H1 (cell line): Measurements from ENCODE around the gene ITGB2. TPM values are rescaled to one million over a fixed set of nuclear protein-coding genes. Genes with fewer than 3 reads are reported as not detected.
"Not testable (repeated sequence)": the region's sequence is repeated elsewhere in the genome, so short reads cannot be mapped to it uniquely, and the experiment has no call there.

ENCODE experiments used
- CTCF ChIA-PET: fragments of 300-600 bp; sonication (Branson Sonifier 250); formaldehyde crosslinking; loops from one replicate; lab custom pipeline; 2021; ENCODE audit not compliant: partially characterized antibody; lab: Charles Lee
- POLR2A ChIA-PET: fragments of 300-600 bp; sonication (Branson Sonifier 250); formaldehyde crosslinking; loops from one replicate; lab custom pipeline; 2021; ENCODE audit warnings: inconsistent platforms; ENCODE audit not compliant: partially characterized antibody; lab: Charles Lee
- DNase-seq, 2 experiments: peaks; one replicate each; pipeline versions ENCODE4 v3.0.0 to v3.0.0-alpha.2; 2010 to 2022; ENCODE audit warnings: low spot score in 2 of 2, low read depth in 1 of 2, mixed read lengths in 1 of 2
- FAIRE-seq: peaks from 2 replicates; lab custom pipeline; 2011; peaks lifted over from hg19 to GRCh38; lab: Jason Lieb, UNC
- H2AFZ ChIP-seq: 2 replicates; pipeline ENCODE4 v1.8.1; 2012; ENCODE audit warnings: low read length, inconsistent platforms
- H2AK5ac ChIP-seq: 2 replicates; pipeline ENCODE4 v1.6.1; 2013; ENCODE audit warnings: low read depth, low read length
- H2BK120ac ChIP-seq: replicated peaks from 2 replicates; pipeline ENCODE3; 2013; ENCODE audit warnings: low read depth, low read length, inconsistent platforms
- H2BK12ac ChIP-seq: 2 replicates; pipeline ENCODE4 v1.6.1; 2013; ENCODE audit warnings: low read depth, low read length
- H2BK15ac ChIP-seq: 2 replicates; pipeline ENCODE4 v1.6.1; 2013; ENCODE audit warnings: low read length
- H2BK20ac ChIP-seq: 2 replicates; pipeline ENCODE4 v1.6.1; 2013; ENCODE audit warnings: low read length
- H2BK5ac ChIP-seq: 2 replicates; pipeline ENCODE4 v1.6.1; 2013; ENCODE audit warnings: low read depth, low read length
- H3K14ac ChIP-seq: 2 replicates; pipeline ENCODE4 v1.6.1; 2013; ENCODE audit warnings: inconsistent platforms; ENCODE audit not compliant: insufficient read length
- H3K18ac ChIP-seq: 2 replicates; pipeline ENCODE4 v1.6.1; 2013; ENCODE audit warnings: low read length; ENCODE audit errors: extremely low read depth
- H3K23ac ChIP-seq: 2 replicates; pipeline ENCODE4 v1.6.1; 2013; ENCODE audit warnings: inconsistent platforms; ENCODE audit not compliant: insufficient read length
- H3K23me2 ChIP-seq: 2 replicates; pipeline ENCODE4 v1.6.1; 2013; ENCODE audit warnings: low read depth, low read length
- H3K27ac ChIP-seq: 2 replicates; pipeline ENCODE4 v1.6.1; 2011; ENCODE audit warnings: low read depth, low read length, inconsistent platforms
- H3K27me3 ChIP-seq, 4 experiments: replicated peaks in 1 of 4; 1 replicate in 1 of 4; 2 replicates in 3 of 4; pipeline versions ENCODE4 v1.6.1 to v1.8.1; 2011 to 2013; ENCODE audit warnings: low read length in 3 of 4, mild to moderate bottlenecking in 3 of 4, inconsistent platforms in 2 of 4, mixed read lengths in 2 of 4, moderate library complexity in 1 of 4; ENCODE audit not compliant: control insufficient read depth in 3 of 4, insufficient read depth in 3 of 4; ENCODE audit errors: extremely low read depth in 1 of 4
- H3K36me3 ChIP-seq, 4 experiments: 2 replicates each; pipeline versions ENCODE4 v1.6.1 to v1.8.1; 2011 to 2013; ENCODE audit warnings: mild to moderate bottlenecking in 4 of 4, low read length in 3 of 4, moderate library complexity in 2 of 4, control low read depth in 1 of 4, inconsistent platforms in 1 of 4; ENCODE audit not compliant: insufficient read depth in 4 of 4, control insufficient read depth in 2 of 4
- H3K4ac ChIP-seq: replicated peaks from 2 replicates; pipeline ENCODE3; 2013; ENCODE audit warnings: low read length, low read depth, mixed read lengths, inconsistent platforms; ENCODE audit not compliant: insufficient read length
- H3K4me1 ChIP-seq, 4 experiments: replicated peaks in 1 of 4; 1 replicate in 1 of 4; 2 replicates in 3 of 4; pipeline versions ENCODE4 v1.6.1 to v1.8.1; 2011 to 2013; ENCODE audit warnings: low read length in 3 of 4, inconsistent platforms in 2 of 4, mixed read lengths in 1 of 4; ENCODE audit not compliant: insufficient read depth in 4 of 4, control insufficient read depth in 3 of 4
- H3K4me2 ChIP-seq, 2 experiments: 2 replicates each; pipeline versions ENCODE4 v1.6.1 to v1.8.1; 2011 to 2013; ENCODE audit warnings: low read depth in 2 of 2, low read length in 2 of 2, control low read depth in 1 of 2, inconsistent platforms in 1 of 2, mild to moderate bottlenecking in 1 of 2; ENCODE audit not compliant: insufficient read depth in 1 of 2
- H3K4me3 ChIP-seq, 4 experiments: fragments of 200-600, 300-600 bp in 1 of 4; sonication (generic), shearing (Covaris generic), sonication (Bioruptor Twin) in 1 of 4; 2 replicates each; pipeline versions ENCODE4 v1.5.1 to v1.8.1; 2011 to 2016; ENCODE audit warnings: low read length in 4 of 4, low read depth in 3 of 4, control low read depth in 2 of 4, inconsistent platforms in 2 of 4, mild to moderate bottlenecking in 2 of 4, mixed read lengths in 1 of 4, moderate library complexity in 1 of 4; ENCODE audit not compliant: insufficient read depth in 2 of 4; ENCODE audit errors: extremely low read depth in 1 of 4
- H3K56ac ChIP-seq: replicated peaks from 2 replicates; pipeline ENCODE3; 2013; ENCODE audit warnings: low read depth, mild to moderate bottlenecking, mixed read lengths, low read length, inconsistent platforms; ENCODE audit not compliant: insufficient read length
- H3K79me1 ChIP-seq: 2 replicates; pipeline ENCODE4 v1.6.1; 2013; ENCODE audit warnings: low read depth, low read length, control low read depth
- H3K79me2 ChIP-seq, 2 experiments: 2 replicates each; pipeline versions ENCODE4 v1.6.1 to v1.8.1; 2012 to 2013; ENCODE audit warnings: low read length in 2 of 2, mild to moderate bottlenecking in 2 of 2, inconsistent platforms in 1 of 2; ENCODE audit not compliant: insufficient read depth in 2 of 2, control insufficient read depth in 1 of 2
- H3K9ac ChIP-seq, 4 experiments: replicated peaks in 1 of 4; 1 replicate in 1 of 4; 2 replicates in 3 of 4; pipeline versions ENCODE4 v1.6.1 to v1.8.1; 2011 to 2013; ENCODE audit warnings: low read depth in 3 of 4, low read length in 3 of 4, control low read depth in 2 of 4, mild to moderate bottlenecking in 2 of 4, moderate library complexity in 2 of 4, inconsistent platforms in 1 of 4; ENCODE audit errors: extremely low read depth in 1 of 4
- H3K9me3 ChIP-seq, 2 experiments: 2 replicates each; pipeline versions ENCODE4 v1.6.1 to v1.8.1; 2012 to 2013; ENCODE audit warnings: mild to moderate bottlenecking in 2 of 2, moderate library complexity in 2 of 2, control low read depth in 1 of 2, inconsistent platforms in 1 of 2, low read depth in 1 of 2, low read length in 1 of 2, mixed read lengths in 1 of 2; ENCODE audit not compliant: insufficient read depth in 2 of 2
- H4K20me1 ChIP-seq, 2 experiments: replicated peaks in 1 of 2; 2 replicates each; pipeline versions ENCODE3 to v1.8.1; 2011 to 2013; ENCODE audit warnings: inconsistent platforms in 2 of 2, low read length in 2 of 2, mild to moderate bottlenecking in 1 of 2; ENCODE audit not compliant: insufficient read depth in 2 of 2, control insufficient read depth in 1 of 2
- H4K5ac ChIP-seq: 2 replicates; pipeline ENCODE4 v1.6.1; 2013; ENCODE audit warnings: low read length, low read depth, mixed read lengths, inconsistent platforms; ENCODE audit not compliant: insufficient read length
- H4K8ac ChIP-seq: 2 replicates; pipeline ENCODE4 v1.8.0; 2013; ENCODE audit warnings: mild to moderate bottlenecking, moderate library complexity, low read length, inconsistent platforms; ENCODE audit not compliant: insufficient read depth; ENCODE audit errors: extremely low read depth
- H4K91ac ChIP-seq: replicated peaks from 2 replicates; pipeline ENCODE3; 2013; ENCODE audit warnings: low read length, mixed read lengths, inconsistent platforms; ENCODE audit not compliant: insufficient read length
- WGBS, 2 experiments: shearing (Covaris generic) in 1 of 2; methylation state at CpG; one replicate each; pipeline versions ENCODE4 v1.1.6 to v1.1.7; 2013 to 2015; ENCODE audit warnings: low lambda C conversion rate in 2 of 2, mixed read lengths in 2 of 2, inconsistent platforms in 1 of 2, low coverage in 1 of 2, missing lambda C conversion rate in 1 of 2; ENCODE audit not compliant: insufficient replicate concordance in 2 of 2, insufficient coverage in 1 of 2, insufficient read length in 1 of 2; ENCODE audit errors: extremely low coverage in 1 of 2, missing lambda C conversion rate in 1 of 2; 5-methylcytosine and 5-hydroxymethylcytosine counted together
- polyA plus RNA-seq, 7 experiments: library from polyadenylated mRNA; depleted of rRNA in 3 of 7; stranded (reverse) in 5 of 7; unstranded in 2 of 7; fragments of >200 nt in 5 of 7; fragments of 200-250 nt in 2 of 7; gene quantifications; 1 replicate in 5 of 7; 2 replicates in 1 of 7; 4 replicates in 1 of 7; pipeline versions ENCODE4 v1.2.1 to v1.2.3, GENCODE V29; 2011 to 2013; ENCODE audit warnings: missing spikeins in 2 of 7, mixed read lengths in 2 of 7
- total RNA-seq: library from RNA; stranded (reverse); fragmentation: NEBNext Ultra II Directional; extraction: Animal tissue kit (Norgen Biotek cat#: 25700); gene quantifications from 2 replicates; pipeline ENCODE4 v1.2.1, GENCODE V29; 2021

The ITGB2 gene
- total and polyA plus RNA-seq, 2 of the 8 experiments (the other 6 are each of a cell fraction or from before 2014, with no cell fraction given) = 0.24 to 0.63 TPM

DNA sequence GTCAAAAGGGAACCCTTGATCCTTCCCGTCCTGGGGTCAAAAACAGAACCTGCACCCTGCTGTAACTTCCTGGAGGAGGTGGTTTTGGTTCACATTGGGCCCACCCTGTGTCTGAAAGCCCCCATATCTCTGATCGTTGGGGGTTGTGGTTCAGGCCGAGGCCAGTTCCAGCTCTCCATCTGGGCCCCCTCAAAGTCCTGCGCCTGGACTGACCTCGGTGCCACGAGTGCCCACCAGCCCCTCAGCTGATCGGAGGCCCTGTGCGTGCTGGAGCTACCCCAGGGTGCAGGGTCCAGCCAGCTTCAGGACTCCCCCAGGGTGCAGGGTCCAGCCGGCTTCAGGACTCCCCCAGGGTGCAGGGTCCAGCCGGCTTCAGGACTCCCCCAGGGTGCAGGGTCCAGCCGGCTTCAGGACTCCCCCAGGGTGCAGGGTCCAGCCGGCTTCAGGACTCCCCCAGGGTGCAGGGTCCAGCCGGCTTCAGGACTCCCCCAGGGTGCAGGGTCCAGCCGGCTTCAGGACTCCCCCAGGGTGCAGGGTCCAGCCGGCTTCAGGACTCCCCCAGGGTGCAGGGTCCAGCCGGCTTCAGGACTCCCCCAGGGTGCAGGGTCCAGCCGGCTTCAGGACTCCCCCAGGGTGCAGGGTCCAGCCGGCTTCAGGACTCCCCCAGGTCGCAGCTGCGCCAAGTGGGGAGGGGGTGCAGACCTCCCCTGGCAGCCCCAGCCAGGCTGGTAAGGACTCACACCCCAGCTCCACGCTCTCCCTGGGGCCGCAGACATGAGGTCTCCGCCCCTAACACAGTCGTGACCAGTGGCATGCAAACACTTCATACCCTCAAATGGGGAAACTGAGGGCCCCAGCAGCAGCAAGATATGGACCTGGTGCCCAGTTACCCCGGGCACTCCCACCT is 7.9 kb downstream of the ITGB2 start:
- H2AK5ac ChIP-seq, H3K4me2 ChIP-seq, FAIRE-seq, H2BK5ac ChIP-seq, H2BK120ac ChIP-seq, H2BK12ac ChIP-seq, H3K27me3 ChIP-seq, H3K4me1 ChIP-seq, H2BK15ac ChIP-seq, H4K5ac ChIP-seq, H3K36me3 ChIP-seq, H2AFZ ChIP-seq, H3K4ac ChIP-seq, H3K27ac ChIP-seq, H3K9me3 ChIP-seq, H3K79me1 ChIP-seq, H3K23ac ChIP-seq, DNase-seq, H4K20me1 ChIP-seq, H3K79me2 ChIP-seq, H3K14ac ChIP-seq, H3K23me2 ChIP-seq, H3K18ac ChIP-seq, H3K9ac ChIP-seq, H4K91ac ChIP-seq, H3K56ac ChIP-seq, H3K4me3 ChIP-seq, H2BK20ac ChIP-seq: not testable (repeated sequence)
- ChIA-PET POLR2A (interaction anchor here (1.0 to 1.2 kb wide), 2 partner anchors 15 to 164 kb away, joined by 3 to 4 read pairs; no protein-coding TSS in a partner anchor), CTCF (interaction anchor here (0.6 to 4.4 kb wide), 6 partner anchors 15 to 151 kb away, joined by 3 to 28 read pairs (median 3); no protein-coding TSS in a partner anchor)
- 77% methylated on average over 17 of the region's 25 CpGs; no CpG with 5 or more reads in 1 of the 2 experiments for WGBS, 2 experiments
- peak overlapping the region; percentile 28; the same call in 1 of the 2 replicates for H4K8ac ChIP-seq
